IMR-90 (cell line): Measurements from ENCODE around the gene MRS2. TPM values are rescaled to one million over a fixed set of nuclear protein-coding genes. Genes with fewer than 3 reads are reported as not detected.

Source experiments
- ATAC-seq: fragments of 200-7000 bp; cut with Tn5 transposase; 2 replicates; pipeline ENCODE4 v1.9.1; 2020; ENCODE audit warnings: low read depth, mild to moderate bottlenecking, moderate library complexity
- Bru-seq: library from RNA; stranded (reverse); fragments of 400-500 nt; gene quantifications from one replicate; lab custom pipeline; 2021; lab: Mats Ljungman, UMichigan
- BruChase-seq, 2 experiments: library from RNA; stranded (reverse); fragments of 400-500 nt; gene quantifications; one replicate each; lab custom pipeline; 2021; lab: Mats Ljungman, UMichigan
- BruUV-seq: library from RNA; stranded (reverse); fragments of 400-500 nt; replicated peaks from 2 replicates; lab custom pipeline; 2021; lab: Mats Ljungman, UMichigan
- CTCF ChIA-PET: fragments of 300-600 bp; formaldehyde crosslinking; extraction: SDS; loops from one replicate; lab custom pipeline; 2021; ENCODE audit warnings: antibody characterized with exemption; lab: Yijun Ruan, JAX
- POLR2A ChIA-PET: fragments of 300-600 bp; sonication (Branson Sonifier 250); formaldehyde crosslinking; loops from one replicate; lab custom pipeline; 2022; ENCODE audit warnings: antibody characterized with exemption; ENCODE audit not compliant: unreplicated experiment; lab: Charles Lee
- DNase-seq: peaks from one replicate; pipeline ENCODE4 v3.0.0; 2013
- H2AFZ ChIP-seq: replicated peaks from 2 replicates; pipeline ENCODE3; 2013; ENCODE audit warnings: low read length, mild to moderate bottlenecking; ENCODE audit not compliant: poor library complexity
- H2AK5ac ChIP-seq: 2 replicates; pipeline ENCODE4 v1.6.1; 2013; ENCODE audit warnings: low read depth, low read length, inconsistent platforms
- H2AK9ac ChIP-seq: replicated peaks from 2 replicates; pipeline ENCODE3; 2013; ENCODE audit warnings: mild to moderate bottlenecking, low read depth, low read length, moderate library complexity; ENCODE audit not compliant: poor library complexity
- H2BK120ac ChIP-seq: 2 replicates; pipeline ENCODE4 v1.6.1; 2013; ENCODE audit warnings: low read depth, low read length, inconsistent platforms
- H2BK15ac ChIP-seq: 3 replicates; pipeline ENCODE4 v1.6.1; 2013; ENCODE audit warnings: low read depth, low read length, inconsistent platforms
- H2BK20ac ChIP-seq: 2 replicates; pipeline ENCODE4 v1.6.1; 2013; ENCODE audit warnings: low read depth, mild to moderate bottlenecking, inconsistent platforms, low read length, moderate library complexity
- H2BK5ac ChIP-seq: 2 replicates; pipeline ENCODE4 v1.6.1; 2013; ENCODE audit warnings: mild to moderate bottlenecking, low read depth, low read length, inconsistent platforms; ENCODE audit not compliant: poor library complexity, severe bottlenecking
- H3K14ac ChIP-seq: replicated peaks from 2 replicates; pipeline ENCODE4 v1.6.1; 2013; ENCODE audit warnings: low read depth, low read length, inconsistent platforms
- H3K18ac ChIP-seq: 2 replicates; pipeline ENCODE4 v1.6.1; 2013; ENCODE audit warnings: low read depth, low read length, control low read depth
- H3K23ac ChIP-seq: 2 replicates; pipeline ENCODE4 v1.6.1; 2013; ENCODE audit warnings: low read depth, low read length, inconsistent platforms
- H3K27ac ChIP-seq: 2 replicates; pipeline ENCODE4 v1.5.1; 2013; ENCODE audit warnings: mild to moderate bottlenecking, control low read depth, low read length; ENCODE audit not compliant: insufficient read depth
- H3K27me3 ChIP-seq: 2 replicates; pipeline ENCODE4 v1.6.1; 2013; ENCODE audit warnings: low read length; ENCODE audit not compliant: control insufficient read depth, insufficient read depth
- H3K36me3 ChIP-seq: 2 replicates; pipeline ENCODE4 v1.6.1; 2013; ENCODE audit warnings: low read length, mixed read lengths; ENCODE audit not compliant: control insufficient read depth, insufficient read depth
- H3K4ac ChIP-seq: 2 replicates; pipeline ENCODE4 v1.6.1; 2013; ENCODE audit warnings: low read depth, low read length, inconsistent platforms
- H3K4me1 ChIP-seq: 2 replicates; pipeline ENCODE4 v1.6.1; 2013; ENCODE audit warnings: low read length, mixed read lengths; ENCODE audit not compliant: control insufficient read depth, insufficient read depth
- H3K4me2 ChIP-seq: 2 replicates; pipeline ENCODE4 v1.6.1; 2013; ENCODE audit warnings: low read depth, mild to moderate bottlenecking, control low read depth, low read length, moderate library complexity
- H3K4me3 ChIP-seq: 2 replicates; pipeline ENCODE4 v1.5.1; 2013; ENCODE audit warnings: low read depth, mild to moderate bottlenecking, control low read depth, low read length, moderate library complexity; ENCODE audit not compliant: insufficient read depth
- H3K56ac ChIP-seq: 2 replicates; pipeline ENCODE4 v1.6.1; 2013; ENCODE audit warnings: low read length, inconsistent platforms; ENCODE audit not compliant: insufficient read depth; ENCODE audit errors: extremely low read depth
- H3K79me1 ChIP-seq, 2 experiments: 2 replicates each; pipeline ENCODE4 v1.6.1; 2013; ENCODE audit warnings: low read length in 2 of 2, inconsistent platforms in 1 of 2, low read depth in 1 of 2
- H3K9ac ChIP-seq: 2 replicates; pipeline ENCODE4 v1.6.1; 2013; ENCODE audit warnings: low read depth, low read length, control low read depth
- H3K9me1 ChIP-seq: 2 replicates; pipeline ENCODE4 v1.6.1; 2013; ENCODE audit warnings: low read length, inconsistent platforms; ENCODE audit not compliant: insufficient read depth
- H3K9me3 ChIP-seq: 2 replicates; pipeline ENCODE4 v1.6.1; 2013; ENCODE audit warnings: low read length; ENCODE audit not compliant: control insufficient read depth, insufficient read depth
- H4K20me1 ChIP-seq: 2 replicates; pipeline ENCODE4 v1.6.1; 2013; ENCODE audit warnings: low read length, inconsistent platforms; ENCODE audit not compliant: insufficient read depth
- H4K5ac ChIP-seq: 2 replicates; pipeline ENCODE4 v1.6.1; 2013; ENCODE audit warnings: mild to moderate bottlenecking, low read depth, low read length, control low read depth
- H4K8ac ChIP-seq, 2 experiments: 2 replicates each; pipeline ENCODE4 v1.6.1; 2013; ENCODE audit warnings: low read depth in 2 of 2, low read length in 2 of 2, control low read depth in 1 of 2, inconsistent platforms in 1 of 2
- H4K91ac ChIP-seq: 2 replicates; pipeline ENCODE4 v1.6.1; 2013; ENCODE audit warnings: low read depth, low read length, inconsistent platforms; ENCODE audit not compliant: insufficient read depth
- MXI1 ChIP-seq: IDR thresholded peaks from 2 replicates; pipeline ENCODE4 v1.6.1; 2012; ENCODE audit warnings: low read depth, mild to moderate bottlenecking, low read length, moderate library complexity, borderline replicate concordance
- RCOR1 ChIP-seq: IDR thresholded peaks from 2 replicates; pipeline ENCODE4 v1.6.1; 2012; ENCODE audit warnings: mild to moderate bottlenecking, low read length, improper control_type of control experiment; ENCODE audit not compliant: insufficient replicate concordance
- WGBS, 2 experiments: methylation state at CpG; one replicate each; pipeline versions ENCODE4 v1.1.5 to v1.1.7; 2013; ENCODE audit warnings: missing lambda C conversion rate in 2 of 2; ENCODE audit not compliant: insufficient read length in 1 of 2; ENCODE audit errors: extremely low coverage in 2 of 2; 5-methylcytosine and 5-hydroxymethylcytosine counted together
- dilution Hi-C: fragments of 300-500 bp; cut with HindIII; formaldehyde crosslinking; loops from one replicate; pipeline ENCODE4 v1.14.3; 2018; ENCODE audit warnings: low sequenced_read_pairs; ENCODE audit not compliant: unreplicated experiment
- in situ Hi-C: fragments of 300-500 bp; cut with MboI; formaldehyde crosslinking; loops from 3 replicates; pipeline ENCODE4 v1.14.3; 2019; ENCODE audit warnings: low sequenced_read_pairs, inconsistent platforms, mixed read lengths
- intact Hi-C: fragments of 100-400 bp; cut with micrococcal nuclease; formaldehyde crosslinking; loops from 2 replicates; pipeline ENCODE4 v1.10.0; 2022
- long read RNA-seq: library from polyadenylated mRNA; unstranded; transcript quantifications from one replicate; pipeline ENCODE4 v2.0.0, GENCODE V29; 2021; ENCODE audit not compliant: unreplicated experiment
- polyA plus RNA-seq, 3 experiments: library from polyadenylated mRNA; depleted of rRNA; stranded (reverse); fragments of >200 nt; gene quantifications; 2 replicates each; pipeline ENCODE4 v1.2.3, GENCODE V29; 2012; ENCODE audit warnings: low replicate concordance in 1 of 3
- total RNA-seq: library from RNA; depleted of rRNA; stranded (reverse); fragments of >200 nt; gene quantifications from 2 replicates; pipeline ENCODE4 v1.2.3, GENCODE V29; 2012; rRNA removed

The MRS2 gene, protein sequence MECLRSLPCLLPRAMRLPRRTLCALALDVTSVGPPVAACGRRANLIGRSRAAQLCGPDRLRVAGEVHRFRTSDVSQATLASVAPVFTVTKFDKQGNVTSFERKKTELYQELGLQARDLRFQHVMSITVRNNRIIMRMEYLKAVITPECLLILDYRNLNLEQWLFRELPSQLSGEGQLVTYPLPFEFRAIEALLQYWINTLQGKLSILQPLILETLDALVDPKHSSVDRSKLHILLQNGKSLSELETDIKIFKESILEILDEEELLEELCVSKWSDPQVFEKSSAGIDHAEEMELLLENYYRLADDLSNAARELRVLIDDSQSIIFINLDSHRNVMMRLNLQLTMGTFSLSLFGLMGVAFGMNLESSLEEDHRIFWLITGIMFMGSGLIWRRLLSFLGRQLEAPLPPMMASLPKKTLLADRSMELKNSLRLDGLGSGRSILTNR
- total RNA-seq, result 8.8 and 16.9 TPM in 2 replicates
- polyA plus RNA-seq (2012; rRNA removed), result 8.7 and 11.1 TPM in 2 replicates
- polyA plus RNA-seq (2012; cell fraction: cytosol; rRNA removed), result 3.1 and 4.6 TPM in 2 replicates
- 8.2 and 13.5 TPM in 2 replicates for polyA plus RNA-seq (2012; cell fraction: nucleus; rRNA removed; ENCODE audit: low replicate concordance)
- Bru-seq, nascent RNA, result percentile 65 among the genes with signal in this experiment
- percentile 71 among the genes with signal in this experiment for BruChase-seq, experiment 1, labeled RNA remaining after a 6-hour chase
- percentile 67 among the genes with signal in this experiment for BruChase-seq, experiment 2, labeled RNA remaining after a 2-hour chase
- long read RNA-seq, transcript MRS2-202 (10 exons, 1,740 nt), result minor isoform, 7 of 23 reads
- long read RNA-seq, transcript MRS2-203 (11 exons, 3,313 nt), result major isoform, 10 of 23 reads
- long read RNA-seq, partial matches to known transcripts, result 0 of 23 reads
- long read RNA-seq, other reads (novel, unspliced or antisense), result 6 of 23 reads

DNA sequence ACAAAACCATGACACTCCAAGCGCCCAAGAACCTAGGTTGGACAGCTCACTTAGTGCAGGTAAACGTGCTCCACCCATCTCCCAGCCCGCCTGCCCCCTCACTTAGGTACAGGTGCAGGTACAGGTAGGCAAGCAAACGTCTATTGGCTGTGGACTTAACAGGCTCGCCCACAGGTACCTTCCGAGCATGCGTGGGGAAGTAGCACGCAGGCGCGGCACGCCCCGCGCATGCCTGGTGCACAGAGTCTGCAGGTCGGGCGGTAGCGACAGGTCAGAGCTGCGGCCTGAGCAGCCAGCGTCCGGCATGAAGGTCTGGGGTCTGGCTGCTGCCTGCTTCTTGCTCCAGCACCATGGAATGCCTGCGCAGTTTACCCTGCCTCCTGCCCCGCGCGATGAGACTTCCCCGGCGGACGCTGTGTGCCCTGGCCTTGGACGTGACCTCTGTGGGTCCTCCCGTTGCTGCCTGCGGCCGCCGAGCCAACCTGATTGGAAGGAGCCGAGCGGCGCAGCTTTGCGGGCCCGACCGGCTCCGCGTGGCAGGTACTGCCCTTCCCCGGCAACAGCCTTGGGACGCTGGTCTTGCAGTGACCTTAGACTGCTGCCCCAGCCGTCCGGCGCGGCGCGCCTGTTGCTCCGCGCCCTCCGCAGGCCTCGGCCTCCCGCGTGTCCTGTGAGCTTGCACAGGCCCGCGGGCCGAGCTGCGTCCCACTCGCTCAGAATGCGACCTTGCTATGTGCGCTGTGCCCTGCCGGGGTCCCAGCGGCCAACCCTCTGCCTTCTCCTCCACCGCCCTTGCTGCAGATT lies at the start of gene MRS2:
MRS2 (plus strand) TSS at position 240 of the 804 bp plus-strand sequence; CDS start at position 351, 111 bp downstream.
- WGBS, 2 experiments, result 3% methylated on average over 43 of the region's 63 CpGs; no CpG with 5 or more reads in 1 of the 2 experiments
- Histone ChIP-seq H3K9me3 (no peaks in the 10 kb centered on the region), H3K36me3 (peaks cover 5% of the 10 kb centered on the region), H3K18ac (peak within 1 kb of the TSS; percentile 16; the same call in 1 of the 2 replicates), H3K9me1 (peaks cover 2% of the 10 kb centered on the region; the same call in 1 of the 2 replicates), H2AK9ac (peak within 1 kb of the TSS; percentile 94), H2BK5ac (peak within 1 kb of the TSS; percentile 46), H4K8ac (peak within 1 kb of the TSS; percentile 89 to 99), H2AK5ac (no peak within 1 kb of the TSS), H3K56ac (peak within 1 kb of the TSS; percentile 56; the same call in 1 of the 2 replicates), H3K23ac (peak within 1 kb of the TSS; percentile 94), H3K79me1 (peaks cover 10 to 27% of the 10 kb centered on the region in 2 experiments), H4K20me1 (no peaks in the 10 kb centered on the region; the same call in 1 of the 2 replicates), H2BK120ac (0 out of 2 replicates have a peak within 1 kb of the TSS, but pooled peaks have one; percentile 31), H3K27ac (peak within 1 kb of the TSS; percentile 42), H3K4ac (peak within 1 kb of the TSS; percentile 86), H3K9ac (peak within 1 kb of the TSS; percentile 85), H3K4me1 (no peaks in the 10 kb centered on the region; the same call in 1 of the 2 replicates), H2BK15ac (no peak within 1 kb of the TSS), H2BK20ac (no peak within 1 kb of the TSS), H3K4me3 (peak within 1 kb of the TSS; percentile 67), H4K5ac (peak within 1 kb of the TSS; percentile 96), H2AFZ (peak within 1 kb of the TSS; percentile 100), H4K91ac (peak within 1 kb of the TSS; percentile 88), H3K27me3 (no peaks in the 10 kb centered on the region), H3K14ac (peak within 1 kb of the TSS; percentile 89), H3K4me2 (peak within 1 kb of the TSS; percentile 98)
- peak; percentile 93 for ATAC-seq
- TF ChIP-seq MXI1 (peak; percentile 31; the same call in 1 of the 2 replicates), RCOR1 (no peak)
- dilution Hi-C loops, result no loop called here
- DNase-seq, result peak; percentile 66
- CTCF ChIA-PET, result interaction anchor here (1.0 kb wide), 1 partner anchor 14 kb away, joined by 3 read pairs; no protein-coding TSS in a partner anchor
- no TSS peak for BruUV-seq
- intact Hi-C loops, result no loop called here
- in situ Hi-C loops, result no loop called here
- POLR2A ChIA-PET, result no interaction called here
